A673 (cell line): Measurements from ENCODE around the gene SEMA6D. TPM values are rescaled to one million over a fixed set of nuclear protein-coding genes. Genes with fewer than 3 reads are reported as not detected.

Source experiments
- BruUV-seq: library from RNA; stranded (reverse); fragments of 400-500 nt; replicated peaks from 2 replicates; lab custom pipeline; 2021; lab: Mats Ljungman, UMichigan
- CTCF ChIA-PET: fragments of 300-600 bp; sonication (Branson Sonifier 250); formaldehyde crosslinking; loops from one replicate; lab custom pipeline; 2022; ENCODE audit warnings: antibody characterized with exemption; lab: Charles Lee
- POLR2A ChIA-PET: fragments of 300-600 bp; sonication (Branson Sonifier 250); formaldehyde crosslinking; loops from one replicate; lab custom pipeline; 2022; ENCODE audit warnings: antibody characterized with exemption; ENCODE audit not compliant: low non-redundant PET; lab: Charles Lee
- DNase-seq: peaks from one replicate; pipeline ENCODE4 v3.0.0-alpha.2; 2015; ENCODE audit warnings: low spot score
- H3K27ac ChIP-seq: fragments of 200-600 bp; sonication (generic); 2 replicates; pipeline ENCODE4 v1.5.1; 2016; ENCODE audit warnings: mixed run types, low read depth, mild to moderate bottlenecking, mixed read lengths, antibody characterized with exemption, low read length; ENCODE audit not compliant: poor library complexity, severe bottlenecking
- H3K27me3 ChIP-seq: fragments of 200-600 bp; sonication (generic); replicated peaks from 2 replicates; pipeline ENCODE4 v1.6.1; 2017; ENCODE audit warnings: mixed run types, low read depth, mild to moderate bottlenecking, mixed read lengths, antibody characterized with exemption, low read length; ENCODE audit not compliant: insufficient read depth, poor library complexity
- H3K36me3 ChIP-seq: fragments of 200-600 bp; sonication (generic); 2 replicates; pipeline ENCODE4 v1.6.1; 2016; ENCODE audit warnings: mixed run types, mild to moderate bottlenecking, mixed read lengths, antibody characterized with exemption, low read length; ENCODE audit not compliant: insufficient read depth, poor library complexity, severe bottlenecking
- H3K4me1 ChIP-seq: fragments of 200-600 bp; sonication (generic); 2 replicates; pipeline ENCODE4 v1.6.1; 2017; ENCODE audit warnings: mixed run types, mild to moderate bottlenecking, mixed read lengths, antibody characterized with exemption, low read length; ENCODE audit not compliant: insufficient read depth, poor library complexity, severe bottlenecking
- H3K4me3 ChIP-seq: fragments of 200-600 bp; sonication (generic); 2 replicates; pipeline ENCODE4 v1.5.1; 2016; ENCODE audit warnings: low read depth, mixed run types, mild to moderate bottlenecking, mixed read lengths, low read length; ENCODE audit not compliant: poor library complexity, severe bottlenecking
- H3K9me3 ChIP-seq: fragments of 200-600 bp; sonication (generic); 2 replicates; pipeline ENCODE4 v1.6.1; 2016; ENCODE audit warnings: mixed run types, low read depth, mild to moderate bottlenecking, mixed read lengths, antibody characterized with exemption, low read length; ENCODE audit not compliant: poor library complexity, severe bottlenecking
- EZH2 ChIP-seq: fragments of 200-600 bp; sonication (generic); IDR thresholded peaks from 2 replicates; pipeline ENCODE4 v1.6.1; 2017; ENCODE audit warnings: borderline replicate concordance, low read depth, mild to moderate bottlenecking, mixed read lengths, antibody characterized with exemption, low read length; ENCODE audit not compliant: poor library complexity, severe bottlenecking
- intact Hi-C: fragments of 100-400 bp; cut with micrococcal nuclease; formaldehyde crosslinking; loops from one replicate; pipeline ENCODE4 v1.10.0; 2022; ENCODE audit not compliant: unreplicated experiment
- total RNA-seq: library from RNA; stranded (reverse); gene quantifications from 2 replicates; pipeline ENCODE4 v1.2.3, GENCODE V29; 2021
- TF ChIP-seq, protein P1 (sequence below): fragments of 300-800, 200-600 bp; sonication (generic); conservative IDR thresholded peaks from 2 replicates; pipeline ENCODE4 v1.5.1; 2017; ENCODE audit warnings: low read depth, mild to moderate bottlenecking, antibody characterized with exemption, low read length, moderate library complexity, mixed read lengths

Gene SEMA6D
- total RNA-seq, 1 experiment from 2014 or later = 11.0 TPM

DNA sequence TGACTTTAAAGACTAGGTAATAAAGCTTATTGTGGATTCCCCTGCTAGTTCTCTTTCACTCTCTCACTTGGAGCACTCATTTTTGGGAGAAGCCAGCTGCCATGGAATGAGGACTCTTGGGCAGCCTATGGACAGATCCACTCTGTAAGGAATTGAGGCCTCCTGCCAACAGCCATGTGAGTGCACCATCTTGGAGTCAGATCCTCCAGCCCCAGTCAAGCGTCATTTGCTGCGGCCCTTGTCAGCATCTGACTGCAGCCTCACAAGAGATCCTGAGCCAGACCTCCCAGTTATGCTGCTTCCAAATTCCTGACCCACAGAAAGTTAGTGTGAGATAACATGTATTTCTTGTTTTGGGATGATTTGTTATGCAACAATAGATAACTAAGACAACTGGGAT lies 101.9 kb downstream of the SEMA6D start:
- no peaks in the 10 kb centered on the region for H3K4me1 ChIP-seq
- no peak overlapping the region for H3K4me3 ChIP-seq
- intact Hi-C loops = no loop called here
- no peaks in the 10 kb centered on the region for H3K27me3 ChIP-seq
- no peak for TF ChIP-seq EZH2
- TF ChIP-seq, protein P1, sequence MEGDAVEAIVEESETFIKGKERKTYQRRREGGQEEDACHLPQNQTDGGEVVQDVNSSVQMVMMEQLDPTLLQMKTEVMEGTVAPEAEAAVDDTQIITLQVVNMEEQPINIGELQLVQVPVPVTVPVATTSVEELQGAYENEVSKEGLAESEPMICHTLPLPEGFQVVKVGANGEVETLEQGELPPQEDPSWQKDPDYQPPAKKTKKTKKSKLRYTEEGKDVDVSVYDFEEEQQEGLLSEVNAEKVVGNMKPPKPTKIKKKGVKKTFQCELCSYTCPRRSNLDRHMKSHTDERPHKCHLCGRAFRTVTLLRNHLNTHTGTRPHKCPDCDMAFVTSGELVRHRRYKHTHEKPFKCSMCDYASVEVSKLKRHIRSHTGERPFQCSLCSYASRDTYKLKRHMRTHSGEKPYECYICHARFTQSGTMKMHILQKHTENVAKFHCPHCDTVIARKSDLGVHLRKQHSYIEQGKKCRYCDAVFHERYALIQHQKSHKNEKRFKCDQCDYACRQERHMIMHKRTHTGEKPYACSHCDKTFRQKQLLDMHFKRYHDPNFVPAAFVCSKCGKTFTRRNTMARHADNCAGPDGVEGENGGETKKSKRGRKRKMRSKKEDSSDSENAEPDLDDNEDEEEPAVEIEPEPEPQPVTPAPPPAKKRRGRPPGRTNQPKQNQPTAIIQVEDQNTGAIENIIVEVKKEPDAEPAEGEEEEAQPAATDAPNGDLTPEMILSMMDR = no peak
- H3K9me3 ChIP-seq = no peaks in the 10 kb centered on the region
- no peaks in the 10 kb centered on the region for H3K36me3 ChIP-seq
- no peak for DNase-seq
- ChIA-PET CTCF (no interaction called here), POLR2A (no interaction called here)
- BruUV-seq = no TSS peak
- H3K27ac ChIP-seq = no peak overlapping the region

DNA sequence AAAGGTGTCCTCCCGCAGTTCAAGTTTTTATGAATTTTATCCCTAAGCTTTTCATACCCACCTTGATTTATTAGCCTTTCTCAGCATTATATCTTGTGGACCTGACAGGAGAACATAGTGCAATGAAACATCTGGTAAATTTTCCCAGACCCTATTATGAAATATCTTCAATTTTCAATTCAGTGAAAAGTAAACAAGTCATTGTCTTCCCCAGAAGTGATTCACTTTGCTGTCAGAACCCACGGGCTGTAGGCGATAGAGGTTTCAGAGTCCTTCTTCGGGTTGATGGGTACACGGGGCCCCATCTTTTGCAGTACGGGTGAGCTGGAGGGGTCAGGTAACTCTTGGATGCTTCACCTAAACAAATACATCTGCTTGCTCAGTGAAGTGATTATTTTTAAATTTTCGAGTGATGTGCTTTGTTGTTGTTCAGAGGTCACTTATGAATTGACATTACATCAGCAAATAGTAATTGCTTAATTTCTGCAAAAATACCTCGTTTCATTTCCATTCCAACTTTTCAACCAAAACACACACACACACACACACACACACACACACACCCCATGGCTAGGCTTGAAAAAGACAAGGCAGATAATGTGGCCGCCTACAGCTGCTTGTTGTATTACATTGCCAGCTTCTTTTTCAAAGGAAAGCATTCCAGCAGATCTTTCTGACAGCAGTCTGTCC lies 102.9 kb downstream of the SEMA6D start:
- DNase-seq = no peak
- Histone ChIP-seq H3K36me3 (no peaks in the 10 kb centered on the region), H3K27ac (no peak overlapping the region), H3K27me3 (no peaks in the 10 kb centered on the region), H3K4me1 (no peaks in the 10 kb centered on the region), H3K4me3 (no peak overlapping the region), H3K9me3 (no peaks in the 10 kb centered on the region)
- BruUV-seq = no TSS peak
- intact Hi-C loops = no loop called here
- ChIA-PET CTCF (no interaction called here), POLR2A (no interaction called here)
- TF ChIP-seq, protein P1 = no peak
- no peak for TF ChIP-seq EZH2

DNA sequence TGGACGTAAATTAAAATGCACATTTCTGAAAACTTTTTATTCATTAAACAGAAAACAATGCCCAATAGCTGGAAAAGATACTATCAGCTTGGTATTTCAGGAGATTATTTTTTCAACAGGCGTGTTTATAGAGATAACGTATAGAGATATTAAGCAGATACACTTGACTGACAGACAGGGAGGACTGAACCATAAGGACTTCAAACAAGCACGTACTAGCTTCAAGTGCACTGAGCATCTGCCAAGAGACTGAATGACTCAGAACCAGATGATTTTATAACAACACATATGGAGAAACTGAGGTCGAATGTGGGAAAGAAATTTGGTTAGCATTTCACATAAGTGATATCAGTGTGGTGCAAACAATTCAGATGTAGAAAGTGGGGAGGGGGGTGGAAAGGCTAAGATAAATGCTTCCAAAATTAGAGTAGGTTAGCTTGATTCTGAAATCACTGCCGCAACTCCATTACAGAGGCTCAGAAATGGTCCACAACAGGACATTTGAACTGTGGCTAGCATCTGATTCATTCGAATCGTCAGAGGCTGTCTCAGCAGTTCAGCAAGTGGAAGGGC lies 103.5 kb downstream of the SEMA6D start:
- CTCF ChIA-PET = no interaction called here
- intact Hi-C loops = no loop called here
- no peaks in the 10 kb centered on the region for H3K4me1 ChIP-seq
- DNase-seq = no peak
- BruUV-seq = no TSS peak
- H3K36me3 ChIP-seq = no peaks in the 10 kb centered on the region
- H3K27ac ChIP-seq = no peak overlapping the region
- H3K27me3 ChIP-seq = no peaks in the 10 kb centered on the region
- no peak overlapping the region for H3K4me3 ChIP-seq
- TF ChIP-seq, protein P1 = no peak
- no peak for TF ChIP-seq EZH2
- H3K9me3 ChIP-seq = no peaks in the 10 kb centered on the region
- POLR2A ChIA-PET = no interaction called here
